ENCODE data around the gene WDFY4.

Gene WDFY4

GRCh38 chr10:48958598-48959190, 274.0 kb downstream of the WDFY4 start:
- no peak for TF ChIP-seq ZC3H10 (CRISPR knock-in tag; IDR thresholded peaks at IDR 0.05)
- TF ChIP-seq, protein P1, sequence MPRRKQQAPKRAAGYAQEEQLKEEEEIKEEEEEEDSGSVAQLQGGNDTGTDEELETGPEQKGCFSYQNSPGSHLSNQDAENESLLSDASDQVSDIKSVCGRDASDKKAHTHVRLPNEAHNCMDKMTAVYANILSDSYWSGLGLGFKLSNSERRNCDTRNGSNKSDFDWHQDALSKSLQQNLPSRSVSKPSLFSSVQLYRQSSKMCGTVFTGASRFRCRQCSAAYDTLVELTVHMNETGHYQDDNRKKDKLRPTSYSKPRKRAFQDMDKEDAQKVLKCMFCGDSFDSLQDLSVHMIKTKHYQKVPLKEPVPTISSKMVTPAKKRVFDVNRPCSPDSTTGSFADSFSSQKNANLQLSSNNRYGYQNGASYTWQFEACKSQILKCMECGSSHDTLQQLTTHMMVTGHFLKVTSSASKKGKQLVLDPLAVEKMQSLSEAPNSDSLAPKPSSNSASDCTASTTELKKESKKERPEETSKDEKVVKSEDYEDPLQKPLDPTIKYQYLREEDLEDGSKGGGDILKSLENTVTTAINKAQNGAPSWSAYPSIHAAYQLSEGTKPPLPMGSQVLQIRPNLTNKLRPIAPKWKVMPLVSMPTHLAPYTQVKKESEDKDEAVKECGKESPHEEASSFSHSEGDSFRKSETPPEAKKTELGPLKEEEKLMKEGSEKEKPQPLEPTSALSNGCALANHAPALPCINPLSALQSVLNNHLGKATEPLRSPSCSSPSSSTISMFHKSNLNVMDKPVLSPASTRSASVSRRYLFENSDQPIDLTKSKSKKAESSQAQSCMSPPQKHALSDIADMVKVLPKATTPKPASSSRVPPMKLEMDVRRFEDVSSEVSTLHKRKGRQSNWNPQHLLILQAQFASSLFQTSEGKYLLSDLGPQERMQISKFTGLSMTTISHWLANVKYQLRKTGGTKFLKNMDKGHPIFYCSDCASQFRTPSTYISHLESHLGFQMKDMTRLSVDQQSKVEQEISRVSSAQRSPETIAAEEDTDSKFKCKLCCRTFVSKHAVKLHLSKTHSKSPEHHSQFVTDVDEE (CRISPR knock-in tag; IDR thresholded peaks at IDR 0.05): no peak
- no peak for TF ChIP-seq ZNF70 (CRISPR knock-in tag; IDR thresholded peaks at IDR 0.05)
- TF ChIP-seq OSR1 (CRISPR knock-in tag; IDR thresholded peaks at IDR 0.05): no peak
- ATAC-seq: no peak

GRCh38 chr10:48964038-48964437, 279.4 kb downstream of the WDFY4 start:
- ATAC-seq: no peak
- TF ChIP-seq, protein P1 (CRISPR knock-in tag; IDR thresholded peaks at IDR 0.05): no peak
- TF ChIP-seq CSRNP3 (CRISPR knock-in tag; IDR thresholded peaks at IDR 0.05) (no peak), TCF4 (CRISPR knock-in tag; IDR thresholded peaks at IDR 0.05; ENCODE audit: borderline replicate concordance) (no peak), ZFP3 (CRISPR knock-in tag; IDR thresholded peaks at IDR 0.05) (no peak), ZFP30 (CRISPR knock-in tag; IDR thresholded peaks at IDR 0.05) (no peak), ARNTL (CRISPR knock-in tag; IDR thresholded peaks at IDR 0.05; ENCODE audit: borderline replicate concordance, low read depth) (no peak), PATZ1 (CRISPR knock-in tag; IDR thresholded peaks at IDR 0.05; ENCODE audit: borderline replicate concordance) (no peak), ZNF565 (CRISPR knock-in tag; conservative IDR thresholded peaks at IDR 0.05; ENCODE audit: low read depth) (no peak), ZC3H10 (CRISPR knock-in tag; IDR thresholded peaks at IDR 0.05) (no peak), RARB (CRISPR knock-in tag; IDR thresholded peaks at IDR 0.05) (no peak), PPARA (CRISPR knock-in tag; IDR thresholded peaks at IDR 0.05; ENCODE audit: borderline replicate concordance) (no peak), TOX (CRISPR knock-in tag; IDR thresholded peaks at IDR 0.05; ENCODE audit: borderline replicate concordance) (no peak), SNAI2 (CRISPR knock-in tag; IDR thresholded peaks at IDR 0.05) (no peak), ZNF70 (CRISPR knock-in tag; IDR thresholded peaks at IDR 0.05) (no peak), ESRRG (CRISPR knock-in tag; IDR thresholded peaks at IDR 0.05) (no peak)
- TF ChIP-seq, protein P2, sequence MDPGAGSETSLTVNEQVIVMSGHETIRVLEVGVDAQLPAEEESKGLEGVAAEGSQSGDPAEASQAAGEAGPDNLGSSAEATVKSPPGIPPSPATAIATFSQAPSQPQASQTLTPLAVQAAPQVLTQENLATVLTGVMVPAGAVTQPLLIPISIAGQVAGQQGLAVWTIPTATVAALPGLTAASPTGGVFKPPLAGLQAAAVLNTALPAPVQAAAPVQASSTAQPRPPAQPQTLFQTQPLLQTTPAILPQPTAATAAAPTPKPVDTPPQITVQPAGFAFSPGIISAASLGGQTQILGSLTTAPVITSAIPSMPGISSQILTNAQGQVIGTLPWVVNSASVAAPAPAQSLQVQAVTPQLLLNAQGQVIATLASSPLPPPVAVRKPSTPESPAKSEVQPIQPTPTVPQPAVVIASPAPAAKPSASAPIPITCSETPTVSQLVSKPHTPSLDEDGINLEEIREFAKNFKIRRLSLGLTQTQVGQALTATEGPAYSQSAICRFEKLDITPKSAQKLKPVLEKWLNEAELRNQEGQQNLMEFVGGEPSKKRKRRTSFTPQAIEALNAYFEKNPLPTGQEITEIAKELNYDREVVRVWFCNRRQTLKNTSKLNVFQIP (CRISPR knock-in tag; IDR thresholded peaks at IDR 0.05; ENCODE audit: borderline replicate concordance, low read depth): no peak
- TF ChIP-seq, protein P3, sequence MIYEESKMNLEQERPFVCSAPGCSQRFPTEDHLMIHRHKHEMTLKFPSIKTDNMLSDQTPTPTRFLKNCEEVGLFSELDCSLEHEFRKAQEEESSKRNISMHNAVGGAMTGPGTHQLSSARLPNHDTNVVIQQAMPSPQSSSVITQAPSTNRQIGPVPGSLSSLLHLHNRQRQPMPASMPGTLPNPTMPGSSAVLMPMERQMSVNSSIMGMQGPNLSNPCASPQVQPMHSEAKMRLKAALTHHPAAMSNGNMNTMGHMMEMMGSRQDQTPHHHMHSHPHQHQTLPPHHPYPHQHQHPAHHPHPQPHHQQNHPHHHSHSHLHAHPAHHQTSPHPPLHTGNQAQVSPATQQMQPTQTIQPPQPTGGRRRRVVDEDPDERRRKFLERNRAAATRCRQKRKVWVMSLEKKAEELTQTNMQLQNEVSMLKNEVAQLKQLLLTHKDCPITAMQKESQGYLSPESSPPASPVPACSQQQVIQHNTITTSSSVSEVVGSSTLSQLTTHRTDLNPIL (CRISPR knock-in tag; IDR thresholded peaks at IDR 0.05; ENCODE audit: low read depth): no peak
